Muscle layer of colon (tissue), 2 donors: Measurements from ENCODE around the gene BCL6.
A peak's percentile ranks its signal among the peaks of the same experiment; 100 is the strongest.

Experiments used
- H3K27ac ChIP-seq: one replicate; pipeline ENCODE4 v1.7.0; 2013; ENCODE audit warnings: low read depth, mild to moderate bottlenecking, low read length, moderate library complexity
- H3K27me3 ChIP-seq, 2 donors: one replicate each; pipeline ENCODE4 v1.7.0; 2013; ENCODE audit warnings: low read length in 2 of 2, mild to moderate bottlenecking in 2 of 2; ENCODE audit not compliant: insufficient read depth in 2 of 2, control insufficient read depth in 1 of 2
- H3K36me3 ChIP-seq: one replicate; pipeline ENCODE4 v1.7.0; 2013; ENCODE audit warnings: mild to moderate bottlenecking, low read length; ENCODE audit not compliant: insufficient read depth
- H3K4me1 ChIP-seq: one replicate; pipeline ENCODE4 v1.7.0; 2013; ENCODE audit warnings: mild to moderate bottlenecking, low read length; ENCODE audit not compliant: insufficient read depth
- H3K4me3 ChIP-seq, 2 donors: one replicate each; pipeline ENCODE4 v1.7.0; 2013; ENCODE audit warnings: low read length in 2 of 2, low read depth in 1 of 2, mild to moderate bottlenecking in 1 of 2, moderate library complexity in 1 of 2
- H3K9ac ChIP-seq: one replicate; pipeline ENCODE4 v1.7.0; 2013; ENCODE audit warnings: low read length
- H3K9me3 ChIP-seq: one replicate; pipeline ENCODE4 v1.7.0; 2013; ENCODE audit warnings: mild to moderate bottlenecking, low read length
- donor health status: abdominal sarcoma.
- donor health status: Adenocarcinoma of cecum.

BCL6 gene

DNA sequence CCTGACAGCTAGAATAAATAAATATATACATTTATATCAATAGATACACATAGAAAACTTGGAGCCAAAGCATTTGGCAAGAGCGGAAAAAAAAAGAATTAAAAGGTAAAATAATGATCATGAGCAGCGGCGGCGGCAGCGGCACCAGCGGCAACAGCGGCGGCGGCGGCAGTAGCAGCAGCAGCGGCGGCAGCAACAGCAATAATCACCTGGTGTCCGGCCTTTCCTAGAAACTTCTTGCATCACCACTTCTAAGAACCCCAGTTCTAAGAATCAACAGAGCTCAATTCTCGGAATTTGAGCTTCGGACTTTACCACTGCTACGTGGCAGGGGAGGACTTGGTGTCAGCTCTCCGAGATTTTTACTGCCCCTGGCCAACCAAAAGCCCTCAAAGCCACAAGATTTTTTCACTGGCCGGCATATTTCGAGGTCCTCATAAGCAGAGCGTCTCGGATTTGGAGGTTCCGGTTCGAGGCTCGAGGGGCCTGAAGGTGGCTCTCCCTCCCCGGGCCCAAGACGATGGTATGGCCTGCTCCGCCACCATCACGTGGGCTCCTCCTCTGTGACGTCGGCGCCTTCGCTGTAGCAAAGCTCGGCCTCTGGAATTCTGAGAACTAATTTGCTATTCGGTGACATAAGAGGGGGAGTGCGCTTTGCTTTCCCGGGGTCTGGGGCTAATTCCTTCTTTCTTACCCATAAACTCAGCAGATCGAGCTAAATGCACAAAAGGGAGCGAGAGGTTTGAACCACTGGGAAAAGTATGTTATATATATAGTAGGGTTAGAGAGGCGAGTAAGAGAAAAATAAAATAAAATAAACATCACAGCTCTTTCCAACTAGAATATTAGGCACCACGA, at the start of gene BCL6:
BCL6 (minus strand) TSS at position 268 of the 858 bp plus-strand sequence. CDS start 11,775 bp downstream, outside the sequence.
- Histone ChIP-seq H3K27ac (peak within 1 kb of the TSS; percentile 100), H3K4me3 (peak within 1 kb of the TSS; percentile 76 to 98), H3K36me3 (no peaks in the 10 kb centered on the region), H3K9ac (peak within 1 kb of the TSS; percentile 93), H3K9me3 (no peaks in the 10 kb centered on the region), H3K4me1 (peaks cover 38% of the 10 kb centered on the region), H3K27me3 (no peaks in the 10 kb centered on the region)

DNA sequence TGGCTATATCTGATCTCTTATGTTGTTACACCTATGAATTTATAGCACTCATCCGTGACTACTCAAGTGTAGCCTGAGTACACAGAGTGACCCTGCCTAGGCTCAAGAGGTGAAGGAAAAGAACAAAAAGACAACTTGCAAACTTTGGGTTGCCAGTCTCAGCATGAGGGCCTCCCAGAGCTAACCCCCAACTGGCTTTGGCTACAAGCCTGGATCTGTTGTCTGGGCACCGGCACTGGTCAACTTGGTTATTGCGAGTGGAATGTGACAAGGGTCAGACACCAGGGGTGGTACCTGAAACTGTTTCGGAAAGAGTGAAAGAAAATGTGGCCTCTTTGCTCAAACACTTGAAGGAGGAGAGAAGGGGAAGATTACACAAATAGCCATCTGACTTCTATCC, 49.5 kb upstream of the BCL6 start:
- Histone ChIP-seq H3K4me1 (no peaks in the 10 kb centered on the region), H3K9me3 (no peaks in the 10 kb centered on the region), H3K4me3 (no peak overlapping the region), H3K9ac (no peak overlapping the region), H3K27ac (no peak overlapping the region), H3K27me3 (no peaks in the 10 kb centered on the region), H3K36me3 (no peaks in the 10 kb centered on the region)

- Histone ChIP-seq H3K4me1 (no peaks in the 10 kb centered on the region), H3K9ac (no peak overlapping the region), H3K9me3 (no peaks in the 10 kb centered on the region), H3K27ac (no peak overlapping the region), H3K4me3 (no peak overlapping the region), H3K36me3 (no peaks in the 10 kb centered on the region), H3K27me3 (no peaks in the 10 kb centered on the region)
Observed at GRCh38 chr3:187793618-187794017, 48.4 kb upstream of the BCL6 start.

DNA sequence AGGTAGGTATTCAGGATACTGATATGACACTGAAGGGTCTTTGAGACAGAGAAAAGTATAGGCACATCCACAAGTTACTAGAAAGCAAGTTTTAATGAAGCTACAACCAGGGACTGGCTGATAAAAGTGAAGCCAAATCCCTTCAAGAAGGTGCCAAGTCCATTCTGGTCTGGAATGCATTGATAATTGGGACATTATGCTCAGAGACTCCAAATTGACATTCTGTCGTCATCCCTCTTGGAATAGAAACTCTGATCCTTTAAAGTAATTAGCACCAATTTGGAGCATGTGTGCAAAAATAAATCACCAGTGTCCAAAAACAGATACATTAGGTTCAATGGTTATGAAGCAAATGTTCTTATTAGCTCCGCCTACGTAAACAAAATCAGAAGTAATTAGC, 47.3 kb upstream of the BCL6 start:
- Histone ChIP-seq H3K9ac (no peak overlapping the region), H3K27ac (no peak overlapping the region), H3K4me3 (no peak overlapping the region), H3K36me3 (no peaks in the 10 kb centered on the region), H3K4me1 (no peaks in the 10 kb centered on the region), H3K9me3 (no peaks in the 10 kb centered on the region), H3K27me3 (no peaks in the 10 kb centered on the region)

- no peaks in the 10 kb centered on the region for H3K4me1 ChIP-seq
- H3K9me3 ChIP-seq, result no peaks in the 10 kb centered on the region
- no peaks in the 10 kb centered on the region for H3K27me3 ChIP-seq
- H3K4me3 ChIP-seq, result no peak overlapping the region
- no peak overlapping the region for H3K9ac ChIP-seq
- H3K27ac ChIP-seq, result no peak overlapping the region
- H3K36me3 ChIP-seq, result no peaks in the 10 kb centered on the region
Observed at GRCh38 chr3:187789872-187790271, 44.6 kb upstream of the BCL6 start.

DNA sequence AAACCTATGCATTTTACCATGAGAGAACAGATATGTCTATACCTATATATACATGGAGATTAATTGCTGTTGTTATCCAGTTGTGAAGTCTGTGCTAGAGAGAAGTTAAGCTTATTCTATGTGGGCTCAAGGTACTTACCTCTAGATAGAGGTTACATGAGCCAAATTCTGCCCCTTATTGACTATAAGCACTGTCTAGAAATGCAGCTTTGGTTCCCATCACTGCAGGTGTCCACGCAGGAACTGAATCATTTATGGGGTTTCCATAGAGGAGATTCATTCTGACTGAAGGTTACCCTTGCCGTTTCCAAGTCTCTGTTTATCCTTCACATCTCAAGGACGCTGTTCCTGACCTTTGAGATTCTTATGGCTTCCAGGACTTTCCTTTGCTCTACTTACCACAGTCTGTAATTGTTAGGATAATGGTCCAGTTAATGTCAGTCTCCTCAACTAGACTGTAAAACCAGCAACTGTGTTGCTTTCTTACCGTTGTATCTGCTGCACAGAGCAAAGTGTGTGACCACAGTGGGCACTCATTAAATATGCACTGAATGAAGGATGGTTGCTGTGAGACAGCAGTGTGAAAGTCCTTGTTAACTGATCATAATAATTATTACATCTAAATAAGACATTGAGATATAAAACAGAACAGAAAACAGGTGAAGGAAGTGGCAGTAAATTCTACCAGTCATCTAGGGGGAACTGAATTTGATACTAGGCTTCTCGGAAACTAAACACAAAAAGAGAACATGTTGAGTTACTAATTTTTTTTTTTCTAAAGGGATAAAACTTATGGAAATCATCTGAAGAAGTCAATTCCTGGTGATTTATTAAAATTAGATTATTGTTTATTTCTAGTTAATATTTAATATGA, 44.0 kb upstream of the BCL6 start:
- no peak overlapping the region for H3K27ac ChIP-seq
- H3K27me3 ChIP-seq, result no peaks in the 10 kb centered on the region
- no peak overlapping the region for H3K9ac ChIP-seq
- no peak overlapping the region for H3K4me3 ChIP-seq
- H3K36me3 ChIP-seq, result no peaks in the 10 kb centered on the region
- no peaks in the 10 kb centered on the region for H3K9me3 ChIP-seq
- H3K4me1 ChIP-seq, result no peaks in the 10 kb centered on the region

DNA sequence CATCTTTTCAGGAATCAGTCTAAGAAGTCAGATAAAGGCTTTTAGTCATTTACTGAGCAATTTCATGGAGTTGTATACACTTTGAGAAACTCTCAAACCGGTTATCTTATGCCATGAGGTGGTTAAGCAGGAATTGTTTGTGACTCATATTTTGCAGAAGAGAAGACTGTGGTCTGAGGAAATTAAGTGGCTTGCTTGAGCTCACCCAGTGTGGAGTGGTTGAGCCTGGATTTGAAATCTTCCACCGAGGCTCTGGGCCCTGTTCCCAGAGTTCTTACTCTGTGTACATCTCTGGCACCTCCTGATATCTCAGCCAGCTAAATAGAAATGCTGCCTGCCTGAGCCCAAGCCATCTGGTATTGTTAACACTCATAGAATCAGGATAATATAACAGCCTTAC, 37.8 kb upstream of the BCL6 start:
- Histone ChIP-seq H3K4me3 (no peak overlapping the region), H3K4me1 (peaks cover 9% of the 10 kb centered on the region), H3K9me3 (no peaks in the 10 kb centered on the region), H3K27ac (no peak overlapping the region), H3K27me3 (no peaks in the 10 kb centered on the region), H3K9ac (no peak overlapping the region), H3K36me3 (no peaks in the 10 kb centered on the region)

DNA sequence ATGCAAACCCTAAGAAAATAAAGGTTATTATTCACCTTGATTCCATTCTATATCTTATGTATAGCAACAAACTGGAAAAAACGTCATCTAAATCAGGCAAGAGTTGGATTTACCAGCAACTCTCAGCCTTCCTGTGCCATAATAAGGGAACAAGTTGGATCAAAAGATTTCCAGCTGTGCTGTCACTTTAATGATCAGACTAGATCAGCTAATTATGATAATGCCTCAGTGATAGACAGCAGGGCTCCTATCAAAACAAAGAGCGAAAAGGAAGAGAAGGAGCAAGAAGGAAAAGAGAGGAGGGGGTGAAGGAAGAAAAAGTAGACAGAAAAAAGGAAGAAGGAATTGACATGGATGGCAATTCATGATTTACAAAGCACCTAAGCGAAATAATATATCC, 36.7 kb upstream of the BCL6 start:
- H3K9me3 ChIP-seq, result no peaks in the 10 kb centered on the region
- H3K36me3 ChIP-seq, result no peaks in the 10 kb centered on the region
- no peak overlapping the region for H3K9ac ChIP-seq
- H3K27me3 ChIP-seq, result no peaks in the 10 kb centered on the region
- no peak overlapping the region for H3K27ac ChIP-seq
- no peak overlapping the region for H3K4me3 ChIP-seq
- peaks cover 9% of the 10 kb centered on the region for H3K4me1 ChIP-seq

GRCh38 chr3:187781001-187781400, 35.7 kb upstream of the BCL6 start:
- no peaks in the 10 kb centered on the region for H3K9me3 ChIP-seq
- no peak overlapping the region for H3K27ac ChIP-seq
- H3K4me3 ChIP-seq, result no peak overlapping the region
- no peak overlapping the region for H3K9ac ChIP-seq
- H3K36me3 ChIP-seq, result no peaks in the 10 kb centered on the region
- H3K4me1 ChIP-seq, result peaks cover 9% of the 10 kb centered on the region
- H3K27me3 ChIP-seq, result no peaks in the 10 kb centered on the region

DNA sequence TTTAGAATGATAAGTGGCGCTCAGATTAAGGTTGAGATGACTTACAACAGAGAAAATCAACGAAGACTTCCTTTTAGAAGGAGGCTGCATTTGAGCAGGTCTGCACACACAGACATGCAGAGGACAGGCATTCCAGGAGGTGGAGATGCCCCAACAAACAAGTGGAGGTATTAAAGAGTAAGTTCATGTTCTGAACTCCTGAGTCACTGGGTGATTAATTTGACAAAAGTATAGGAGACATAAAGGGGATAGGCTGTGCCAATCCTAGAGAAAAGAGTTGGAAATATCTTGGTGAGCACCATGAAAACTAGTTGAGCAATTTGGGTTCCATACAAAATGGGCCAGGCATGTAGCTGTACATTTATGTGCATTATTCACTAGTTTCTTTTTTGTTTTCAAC, 33.5 kb upstream of the BCL6 start:
- H3K27ac ChIP-seq, result no peak overlapping the region
- no peak overlapping the region for H3K4me3 ChIP-seq
- H3K4me1 ChIP-seq, result peaks cover 9% of the 10 kb centered on the region

DNA sequence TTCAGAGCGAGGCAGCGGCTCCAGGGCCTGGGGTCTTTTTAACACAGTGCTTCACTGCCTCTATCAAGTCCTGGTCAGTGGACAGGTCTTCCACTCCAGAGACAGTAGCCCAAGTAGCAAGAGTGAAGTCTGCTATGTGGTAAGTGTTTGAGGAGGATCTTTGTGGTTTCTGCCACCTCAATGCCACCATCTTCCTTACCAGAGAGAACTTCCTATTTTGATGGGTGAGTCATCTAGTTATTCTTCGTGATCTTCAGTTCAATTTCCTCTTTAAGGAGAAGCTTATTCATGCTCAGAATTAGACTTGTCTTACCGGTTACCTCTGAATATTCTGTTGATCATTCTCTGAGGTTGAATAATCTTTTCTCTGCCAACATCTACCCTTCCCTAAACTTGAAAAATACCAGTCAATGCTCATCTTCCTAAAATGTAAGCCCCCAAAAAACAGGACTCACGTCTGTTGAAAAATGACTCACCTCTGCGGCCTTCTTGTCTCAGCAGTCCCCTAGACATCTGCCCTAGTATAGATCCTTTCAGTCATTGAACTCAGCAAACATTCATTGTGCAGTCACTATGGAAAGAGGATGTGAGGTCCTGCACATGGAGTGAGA, 32.2 kb upstream of the BCL6 start:
- H3K4me1 ChIP-seq, result no peaks in the 10 kb centered on the region
- H3K36me3 ChIP-seq, result no peaks in the 10 kb centered on the region
- H3K9me3 ChIP-seq, result no peaks in the 10 kb centered on the region
- H3K9ac ChIP-seq, result no peak overlapping the region
- H3K27ac ChIP-seq, result no peak overlapping the region
- H3K27me3 ChIP-seq, result no peaks in the 10 kb centered on the region
- no peak overlapping the region for H3K4me3 ChIP-seq

More for the DNA sequence above, 33.5 kb upstream of the BCL6 start:
- Histone ChIP-seq H3K27me3 (no peaks in the 10 kb centered on the region), H3K9me3 (no peaks in the 10 kb centered on the region), H3K9ac (no peak overlapping the region), H3K36me3 (no peaks in the 10 kb centered on the region)
